ENCODE results near the gene CPSF7. TPM values are rescaled to one million over a fixed set of nuclear protein-coding genes. Genes with fewer than 3 reads are reported as not detected.

Gene CPSF7
- total RNA-seq, 1 experiment from 2014 or later: 96.1 TPM

- Histone ChIP-seq H3K4me1 (ENCODE audit: control insufficient read depth, insufficient read depth, low read length) (no peaks in the 10 kb centered on the region), H3K27me3 (ENCODE audit: control insufficient read depth, insufficient read depth, low read length) (no peaks in the 10 kb centered on the region), H3K4me3 (ENCODE audit: low read depth in 2 of 2, low read length in 2 of 2) (no peak overlapping the region), H3K27ac (ENCODE audit: low read length) (no peak overlapping the region), H3K36me3 (ENCODE audit: control insufficient read depth, insufficient read depth, low read length) (0 out of 2 replicates have a peak, but pooled peaks cover 2% of the 10 kb centered on the region), H3K9me3 (ENCODE audit: control insufficient read depth, insufficient read depth, low read depth, low read length) (no peaks in the 10 kb centered on the region)
- ChIA-PET POLR2A (no interaction called here), CTCF (interaction anchor here (0.9 kb wide), 1 partner anchor 15 kb away, joined by 6 read pairs; no protein-coding TSS in a partner anchor)
- in situ Hi-C loops (cut with HindIII; ENCODE audit: low pct_unique_long_range_greater_than_20kb, low sequenced_read_pairs): no loop called here
- DNase-seq (ENCODE audit: low read depth, low spot score) (no peak), ATAC-seq (no peak)
- TF ChIP-seq POLR2AphosphoS5 (IDR thresholded peaks at IDR 0.05; ENCODE audit: low read depth, low read length): no peak
- no peak for TF ChIP-seq SIN3A (IDR thresholded peaks at IDR 0.05; ENCODE audit: borderline replicate concordance, insufficient read depth, low read depth, low read length)
- TF ChIP-seq CTCF (IDR thresholded peaks at IDR 0.05): no peak
- TF ChIP-seq TCF7L2 (IDR thresholded peaks at IDR 0.05; ENCODE audit: low read depth, low read length): no peak
- TF ChIP-seq REST (IDR thresholded peaks at IDR 0.05; ENCODE audit: insufficient read depth in 1 of 2, low read depth in 2 of 2, low read length in 1 of 2): no peak
- intact Hi-C loops (cut with micrococcal nuclease; ENCODE audit: unreplicated experiment): no loop called here
- BruUV-seq (replicated peaks): no TSS peak
Measured at GRCh38 chr11:61354208-61354607, 75.6 kb downstream of the CPSF7 start.

GRCh38 chr11:61353131-61354067, 76.4 kb downstream of the CPSF7 start:
- BruUV-seq (replicated peaks): no TSS peak
- H3K27ac ChIP-seq (ENCODE audit: low read length): no peak overlapping the region
- TF ChIP-seq TCF7L2 (IDR thresholded peaks at IDR 0.05; ENCODE audit: low read depth, low read length) (no peak), REST (IDR thresholded peaks at IDR 0.05; ENCODE audit: insufficient read depth in 1 of 2, low read depth in 2 of 2, low read length in 1 of 2) (no peak), POLR2AphosphoS5 (IDR thresholded peaks at IDR 0.05; ENCODE audit: low read depth, low read length) (no peak), CTCF (IDR thresholded peaks at IDR 0.05) (no peak), SIN3A (IDR thresholded peaks at IDR 0.05; ENCODE audit: borderline replicate concordance, insufficient read depth, low read depth, low read length) (no peak)
- ATAC-seq (no peak), DNase-seq (ENCODE audit: low read depth, low spot score) (no peak)
- 0 out of 2 replicates have a peak, but pooled peaks cover 2% of the 10 kb centered on the region for H3K36me3 ChIP-seq (ENCODE audit: control insufficient read depth, insufficient read depth, low read length)
- ChIA-PET POLR2A (no interaction called here), CTCF (interaction anchor here (0.9 kb wide), 1 partner anchor 16 kb away, joined by 6 read pairs; no protein-coding TSS in a partner anchor)
- H3K27me3 ChIP-seq (ENCODE audit: control insufficient read depth, insufficient read depth, low read length): no peaks in the 10 kb centered on the region
- no peaks in the 10 kb centered on the region for H3K9me3 ChIP-seq (ENCODE audit: control insufficient read depth, insufficient read depth, low read depth, low read length)
- in situ Hi-C loops (cut with HindIII; ENCODE audit: low pct_unique_long_range_greater_than_20kb, low sequenced_read_pairs) (no loop called here), intact Hi-C loops (cut with micrococcal nuclease; ENCODE audit: unreplicated experiment) (no loop called here)
- no peak overlapping the region for H3K4me3 ChIP-seq (ENCODE audit: low read depth in 2 of 2, low read length in 2 of 2)
- no peaks in the 10 kb centered on the region for H3K4me1 ChIP-seq (ENCODE audit: control insufficient read depth, insufficient read depth, low read length)
